ENCODE results near the gene FBXL20.

GRCh38 chr17:39219647-39220154, 181.7 kb downstream of the FBXL20 start:
- TF ChIP-seq CTCF (conservative IDR thresholded peaks at IDR 0.05; ENCODE audit: low read length) (no peak), EZH2phosphoT487 (IDR thresholded peaks at IDR 0.05; ENCODE audit: borderline replicate concordance) (no peak)

All from Loucy (cell line).